ENCODE data around the gene PARPBP.
"Not testable (repeated sequence)": the region's sequence is repeated elsewhere in the genome, so short reads cannot be mapped to it uniquely, and the experiment has no call there.

The PARPBP gene

GRCh38 chr12:102163383-102163782 is 43.4 kb downstream of the PARPBP start:
- no peak for DNase-seq

GRCh38 chr12:102167821-102168604 is 48.0 kb downstream of the PARPBP start:
- no peak for DNase-seq

GRCh38 chr12:102169922-102170621 is 50.1 kb downstream of the PARPBP start:
- DNase-seq = peak; percentile 15

GRCh38 chr12:102171951-102172350 is 52.0 kb downstream of the PARPBP start:
- DNase-seq = no peak

- DNase-seq = no peak
These were observed 52.5 kb downstream of the PARPBP start for GRCh38 chr12:102172436-102172835.

- no peak for DNase-seq
These were observed 54.1 kb downstream of the PARPBP start for GRCh38 chr12:102174117-102174516.

GRCh38 chr12:102174761-102175160 is 54.8 kb downstream of the PARPBP start:
- DNase-seq = no peak

GRCh38 chr12:102182635-102183034 is 62.7 kb downstream of the PARPBP start:
- DNase-seq = no peak

GRCh38 chr12:102195826-102196225 is 75.8 kb downstream of the PARPBP start:
- no peak for DNase-seq

- no peak for DNase-seq
These were observed 77.8 kb downstream of the PARPBP start, which contains the start of gene PMCH for GRCh38 chr12:102197789-102198188. PMCH (minus strand) TSS chr12:102197833; CDS start chr12:102197770, 63 bp downstream.

GRCh38 chr12:102201436-102202061 is 81.6 kb downstream of the PARPBP start:
- no peak for DNase-seq

- DNase-seq = no peak
These were observed 82.6 kb downstream of the PARPBP start for GRCh38 chr12:102202556-102202955.

- DNase-seq = no peak
These were observed 84.0 kb downstream of the PARPBP start for GRCh38 chr12:102204025-102204424.

GRCh38 chr12:102215992-102216691 is 96.2 kb downstream of the PARPBP start:
- no peak for DNase-seq

GRCh38 chr12:102220736-102221135 is 100.8 kb downstream of the PARPBP start:
- no peak for DNase-seq

GRCh38 chr12:102227954-102228353 is 108.0 kb downstream of the PARPBP start:
- no peak for DNase-seq

- no peak for DNase-seq
These were observed 112.1 kb downstream of the PARPBP start for GRCh38 chr12:102232036-102232435.

- no peak for DNase-seq
These were observed 112.5 kb downstream of the PARPBP start for GRCh38 chr12:102232446-102232845.

- DNase-seq = no peak
These were observed 114.6 kb downstream of the PARPBP start for GRCh38 chr12:102234599-102234998.

- not testable (repeated sequence) for DNase-seq
These were observed 120.9 kb downstream of the PARPBP start for GRCh38 chr12:102240859-102241258.
